ENCODE measurements around the gene NRG2. TPM values are rescaled to one million over a fixed set of nuclear protein-coding genes. Genes with fewer than 3 reads are reported as not detected.

Gene NRG2
- total and polyA plus RNA-seq, 12 donors = 1.8 to 16.7 (median 8.4) TPM

DNA sequence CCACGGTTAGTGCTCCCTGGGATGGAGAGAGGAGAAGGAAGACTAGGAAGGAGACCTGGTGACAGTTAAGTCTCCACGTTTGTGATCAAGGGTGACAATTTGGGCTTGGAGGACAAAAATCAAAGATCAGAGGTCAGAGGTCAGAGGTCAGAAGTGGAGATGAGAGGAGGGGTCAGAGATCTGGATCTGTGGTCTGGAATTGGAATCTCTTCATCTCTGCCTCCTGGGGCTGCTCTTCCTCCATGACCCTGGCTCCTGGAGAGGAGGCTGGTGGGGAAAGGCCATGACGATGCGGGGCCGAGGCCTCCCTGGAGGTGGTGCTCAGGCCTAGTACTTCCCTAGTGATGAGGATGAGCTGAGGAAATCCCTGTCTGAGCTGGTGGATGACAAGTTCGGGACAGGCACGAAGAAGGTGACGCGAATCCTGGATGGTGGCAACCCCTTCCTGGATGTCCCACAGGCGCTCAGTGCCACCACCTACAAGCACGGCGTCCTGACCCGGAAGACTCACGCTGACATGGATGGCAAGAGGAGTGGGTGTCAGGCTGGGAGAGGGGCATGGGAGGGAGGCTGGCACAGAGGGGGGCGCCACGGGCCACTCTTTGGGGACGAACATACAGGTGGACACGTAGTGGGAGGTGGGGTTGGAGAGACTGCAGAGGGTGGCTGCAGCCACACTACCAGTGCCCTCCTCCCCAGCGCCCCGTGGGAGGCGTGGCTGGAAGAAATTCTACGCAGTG, 206.5 kb downstream of the NRG2 start:
- H3K4me3 ChIP-seq = no peak overlapping the region
- intact Hi-C loops (cut with DNase I) = no loop called here
- no peaks in the 10 kb centered on the region for H3K36me3 ChIP-seq (replicated peaks in 1 of 2)
- H3K9me3 ChIP-seq (replicated peaks in 1 of 3) = no peaks in the 10 kb centered on the region
- WGBS, 4 donors = 91 to 96% (median 92%) methylated on average over 18 to 22 of the region's 22 CpGs
- no peak for DNase-seq
- H3K27ac ChIP-seq = no peak overlapping the region
- H3K27me3 ChIP-seq = no peaks in the 10 kb centered on the region
- no peaks in the 10 kb centered on the region for H3K4me1 ChIP-seq (replicated peaks in 1 of 2)
- TF ChIP-seq, protein P1, sequence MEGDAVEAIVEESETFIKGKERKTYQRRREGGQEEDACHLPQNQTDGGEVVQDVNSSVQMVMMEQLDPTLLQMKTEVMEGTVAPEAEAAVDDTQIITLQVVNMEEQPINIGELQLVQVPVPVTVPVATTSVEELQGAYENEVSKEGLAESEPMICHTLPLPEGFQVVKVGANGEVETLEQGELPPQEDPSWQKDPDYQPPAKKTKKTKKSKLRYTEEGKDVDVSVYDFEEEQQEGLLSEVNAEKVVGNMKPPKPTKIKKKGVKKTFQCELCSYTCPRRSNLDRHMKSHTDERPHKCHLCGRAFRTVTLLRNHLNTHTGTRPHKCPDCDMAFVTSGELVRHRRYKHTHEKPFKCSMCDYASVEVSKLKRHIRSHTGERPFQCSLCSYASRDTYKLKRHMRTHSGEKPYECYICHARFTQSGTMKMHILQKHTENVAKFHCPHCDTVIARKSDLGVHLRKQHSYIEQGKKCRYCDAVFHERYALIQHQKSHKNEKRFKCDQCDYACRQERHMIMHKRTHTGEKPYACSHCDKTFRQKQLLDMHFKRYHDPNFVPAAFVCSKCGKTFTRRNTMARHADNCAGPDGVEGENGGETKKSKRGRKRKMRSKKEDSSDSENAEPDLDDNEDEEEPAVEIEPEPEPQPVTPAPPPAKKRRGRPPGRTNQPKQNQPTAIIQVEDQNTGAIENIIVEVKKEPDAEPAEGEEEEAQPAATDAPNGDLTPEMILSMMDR (IDR thresholded peaks at IDR 0.05) = no peak
- TF ChIP-seq POLR2A (IDR thresholded peaks at IDR 0.05) = no peak

DNA sequence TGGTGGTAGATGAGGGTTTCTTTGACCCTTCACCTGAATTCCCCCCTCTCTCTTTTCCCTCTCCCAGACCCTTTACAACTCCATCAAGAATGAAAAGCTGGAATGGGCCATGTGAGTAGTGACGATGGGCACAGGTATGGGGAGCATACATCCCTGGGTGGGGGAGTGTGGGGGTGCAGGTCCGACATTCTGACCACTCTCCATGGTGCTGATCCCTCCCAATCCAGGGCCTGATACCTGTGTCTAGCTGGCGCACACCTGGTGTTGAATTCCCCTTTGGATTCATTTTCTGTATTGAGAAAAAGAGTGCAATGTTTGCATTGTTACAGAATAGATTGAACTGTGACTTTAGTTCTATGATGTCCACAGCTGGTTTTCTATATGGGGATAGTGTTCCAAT, 207.4 kb downstream of the NRG2 start:
- Histone ChIP-seq H3K4me3 (no peak overlapping the region), H3K27me3 (no peaks in the 10 kb centered on the region), H3K36me3 (replicated peaks in 1 of 2) (no peaks in the 10 kb centered on the region), H3K9me3 (replicated peaks in 1 of 3) (no peaks in the 10 kb centered on the region), H3K4me1 (replicated peaks in 1 of 2) (no peaks in the 10 kb centered on the region), H3K27ac (no peak overlapping the region)
- 44 to 61% (median 59%) methylated on average over 3 of the region's 3 CpGs for WGBS, 4 donors
- no peak for DNase-seq
- TF ChIP-seq, protein P1 (IDR thresholded peaks at IDR 0.05) = no peak
- TF ChIP-seq POLR2A (IDR thresholded peaks at IDR 0.05) = no peak
- intact Hi-C loops (cut with DNase I) = no loop called here

DNA sequence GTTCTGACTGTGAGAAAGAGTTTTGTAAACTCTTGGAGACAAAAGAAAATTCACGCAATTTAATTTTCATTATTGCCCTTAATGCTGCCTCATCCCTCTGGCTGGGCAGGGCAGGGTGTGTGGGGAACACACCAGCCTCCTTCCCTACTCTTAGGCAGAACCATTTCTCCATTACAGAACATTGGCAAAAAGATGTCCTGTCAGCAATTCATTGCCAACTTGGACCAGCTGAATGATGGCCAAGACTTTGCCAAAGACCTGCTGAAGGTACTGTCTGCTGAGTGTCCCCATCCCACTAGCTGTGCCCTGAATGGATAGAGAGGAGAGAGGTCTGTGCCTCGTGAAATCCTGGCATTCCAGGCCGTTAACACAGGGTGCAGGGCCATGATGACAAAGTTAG, 209.6 kb downstream of the NRG2 start:
- Histone ChIP-seq H3K36me3 (replicated peaks in 1 of 2) (no peaks in the 10 kb centered on the region), H3K9me3 (replicated peaks in 1 of 3) (no peaks in the 10 kb centered on the region), H3K4me3 (no peak overlapping the region), H3K4me1 (replicated peaks in 1 of 2) (no peaks in the 10 kb centered on the region), H3K27ac (no peak overlapping the region), H3K27me3 (no peaks in the 10 kb centered on the region)
- TF ChIP-seq, protein P1 (IDR thresholded peaks at IDR 0.05) = no peak
- TF ChIP-seq POLR2A (IDR thresholded peaks at IDR 0.05) = no peak
- WGBS, 4 donors = 47 to 75% (median 63%) methylated on average over 3 of the region's 3 CpGs
- intact Hi-C loops (cut with DNase I) = no loop called here
- DNase-seq = no peak

DNA sequence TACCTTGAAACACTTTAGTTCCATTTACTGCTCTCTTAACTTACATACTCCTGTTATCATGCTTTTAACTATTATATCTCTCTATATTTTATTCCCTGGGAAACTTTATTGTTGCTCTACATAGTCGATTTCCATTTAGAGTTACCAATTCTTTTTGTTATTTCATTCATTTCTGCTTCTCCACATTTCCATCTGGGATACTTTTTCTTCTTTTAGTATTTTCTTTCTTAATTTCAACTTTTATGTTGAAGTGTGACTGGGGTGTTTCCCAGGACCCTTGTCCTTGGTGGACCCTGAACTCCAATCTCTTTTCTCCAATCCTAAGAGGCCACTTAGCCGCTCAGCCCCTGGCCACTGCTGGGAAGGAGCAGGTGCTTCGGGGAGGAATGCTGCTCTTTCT, 211.5 kb downstream of the NRG2 start:
- intact Hi-C loops (cut with DNase I) = no loop called here
- H3K27ac ChIP-seq = no peak overlapping the region
- WGBS, 4 donors = 59 to 87% (median 69%) methylated on average over 3 of the region's 3 CpGs
- H3K36me3 ChIP-seq (replicated peaks in 1 of 2) = no peaks in the 10 kb centered on the region
- TF ChIP-seq, protein P1 (IDR thresholded peaks at IDR 0.05) = no peak
- no peak for TF ChIP-seq POLR2A (IDR thresholded peaks at IDR 0.05)
- H3K4me3 ChIP-seq = no peak overlapping the region
- no peaks in the 10 kb centered on the region for H3K4me1 ChIP-seq (replicated peaks in 1 of 2)
- no peaks in the 10 kb centered on the region for H3K9me3 ChIP-seq (replicated peaks in 1 of 3)
- no peak for DNase-seq
- no peaks in the 10 kb centered on the region for H3K27me3 ChIP-seq

Measured in adrenal gland (tissue), 12 donors.